Suppressor macrophage treated with lipopolysaccharide for 1 hour (primary cell): Measurements from ENCODE around the gene CCL14.
"Not testable (repeated sequence)": the region's sequence is repeated elsewhere in the genome, so short reads cannot be mapped to it uniquely, and the experiment has no call there.

Experiments used
- DNase-seq, 3 donors: peaks; one replicate each; pipeline ENCODE4 v3.0.0-alpha.2; 2020 to 2022

Gene CCL14

GRCh38 chr17:35986643-35987042 lies at the start of gene CCL14:
TSS of gene CCL14 (minus strand) at chr17:35986729. CDS start at chr17:35986649, 80 bp downstream.
- DNase-seq, result no peak

- DNase-seq, result peak; percentile 87 to 93 (median 92)
Measured at GRCh38 chr17:36036235-36036634, 49.7 kb upstream of the CCL14 start.

- peak; percentile 58 to 88 (median 84) for DNase-seq
Measured at GRCh38 chr17:36034127-36034526, 47.6 kb upstream of the CCL14 start.

- DNase-seq, result no peak
Measured at GRCh38 chr17:36030956-36031355, 44.4 kb upstream of the CCL14 start.

GRCh38 chr17:36027761-36028160 lies 41.2 kb upstream of the CCL14 start:
- no peak for DNase-seq

- peak; percentile 61 to 75 (median 73) for DNase-seq
Measured at GRCh38 chr17:36024106-36024869, 37.8 kb upstream of the CCL14 start.

GRCh38 chr17:36019423-36019822 lies 32.9 kb upstream of the CCL14 start:
- no peak for DNase-seq

- peak; percentile 71 to 87 (median 86) for DNase-seq
Measured at GRCh38 chr17:36017799-36018198, 31.3 kb upstream of the CCL14 start, which contains the start of gene CCL23. TSS of gene CCL23 (minus strand) at chr17:36017972. CDS start at chr17:36017897, 75 bp downstream.

- DNase-seq, result no peak
Measured at GRCh38 chr17:36016555-36016954, 30.0 kb upstream of the CCL14 start.

GRCh38 chr17:36015895-36016294 lies 29.4 kb upstream of the CCL14 start:
- DNase-seq, result not testable (repeated sequence)

GRCh38 chr17:36014946-36015345 lies 28.4 kb upstream of the CCL14 start:
- no peak for DNase-seq

GRCh38 chr17:36011201-36011600 lies 24.7 kb upstream of the CCL14 start:
- DNase-seq, result no peak

GRCh38 chr17:36008998-36009665 lies 22.6 kb upstream of the CCL14 start:
- DNase-seq, result peak; percentile 42 to 72 (median 45)

GRCh38 chr17:36004594-36005108 lies 18.1 kb upstream of the CCL14 start:
- DNase-seq, result no peak

GRCh38 chr17:36002631-36003030 lies 16.1 kb upstream of the CCL14 start:
- no peak for DNase-seq

GRCh38 chr17:36001862-36002603 lies 15.5 kb upstream of the CCL14 start:
- DNase-seq, result no peak

- peak; percentile 33 to 50 (median 46) for DNase-seq
Measured at GRCh38 chr17:36001110-36001771, 14.7 kb upstream of the CCL14 start, which contains the start of gene CCL15. TSS of gene CCL15 (minus strand) at chr17:36001553. CDS start at chr17:36001492, 61 bp downstream.

GRCh38 chr17:36000732-36001109 lies 14.2 kb upstream of the CCL14 start:
- no peak for DNase-seq

- peak; percentile 69 to 72 (median 71) for DNase-seq
Measured at GRCh38 chr17:35998756-35999155, 12.2 kb upstream of the CCL14 start.

GRCh38 chr17:35998018-35998545 lies 11.6 kb upstream of the CCL14 start:
- no peak for DNase-seq

GRCh38 chr17:35995346-35995745 lies 8.8 kb upstream of the CCL14 start:
- not testable (repeated sequence) for DNase-seq

GRCh38 chr17:35991075-35991474 lies 4.5 kb upstream of the CCL14 start:
- no peak for DNase-seq
